Sciatic nerve (tissue), 2 donors: ENCODE results near the gene UST. TPM values are rescaled to one million over a fixed set of nuclear protein-coding genes. Genes with fewer than 3 reads are reported as not detected.
A peak's percentile ranks its signal among the peaks of the same experiment; 100 is the strongest.
"Not testable (repeated sequence)": the region's sequence is repeated elsewhere in the genome, so short reads cannot be mapped to it uniquely, and the experiment has no call there.

Source experiments
- ATAC-seq: fragments of 200-7000 bp; cut with Tn5 transposase; one replicate; pipeline ENCODE4 v1.9.1; 2020; ENCODE audit warnings: mild to moderate bottlenecking, moderate library complexity
- DNase-seq: peaks from one replicate; pipeline ENCODE4 v3.0.0-alpha.2; 2020; ENCODE audit warnings: low spot score
- intact Hi-C: fragments of 100-400 bp; cut with DNase I; formaldehyde crosslinking; loops from one replicate; pipeline ENCODE4 v1.14.2; 2022
- total RNA-seq: library from RNA; stranded (reverse); fragmentation: NEBNext Ultra II Directional; extraction: Animal tissue kit (Norgen Biotek cat#: 25700); gene quantifications from one replicate; pipeline ENCODE4 v1.2.1, GENCODE V29; 2021
- donor health status: DM: no; HTN: no; CAD: no.
- donor health status: DM: no; HTN: no; CAD: no.

The UST gene
- total RNA-seq, 1 donor from 2014 or later = 33.1 TPM

- intact Hi-C loops = no loop called here
- DNase-seq (no peak), ATAC-seq (no peak)
Observed at GRCh38 chr6:148724428-148724827, 22.4 kb upstream of the UST start.

GRCh38 chr6:148727104-148727503, 19.7 kb upstream of the UST start:
- intact Hi-C loops = no loop called here
- ATAC-seq (no peak), DNase-seq (no peak)

- ATAC-seq = no peak
- intact Hi-C loops = no loop called here
- no peak for DNase-seq
Observed at GRCh38 chr6:148735989-148736388, 10.8 kb upstream of the UST start.

- intact Hi-C loops = no loop called here
Observed at GRCh38 chr6:148736774-148737412, 9.9 kb upstream of the UST start.

GRCh38 chr6:148737806-148738205, 9.0 kb upstream of the UST start:
- no peak for DNase-seq
- ATAC-seq = peak; percentile 9
- intact Hi-C loops = no loop called here

More at GRCh38 chr6:148736774-148737412, 9.9 kb upstream of the UST start:
- ATAC-seq (no peak), DNase-seq (no peak)

- no peak for DNase-seq
- intact Hi-C loops = no loop called here
- ATAC-seq = peak; percentile 20
Observed at GRCh38 chr6:148738946-148739821, 7.6 kb upstream of the UST start.

- peak; percentile 16 for ATAC-seq
- DNase-seq = no peak
- intact Hi-C loops = loop anchor here (10.0 kb wide), 1 partner anchor 205 kb away; no protein-coding TSS in a partner anchor
Observed at GRCh38 chr6:148739822-148740128, 7.1 kb upstream of the UST start.

GRCh38 chr6:148743476-148743875, 3.4 kb upstream of the UST start:
- ATAC-seq = no peak
- intact Hi-C loops = loop anchor here (10.0 kb wide), 1 partner anchor 201 kb away; no protein-coding TSS in a partner anchor
- no peak for DNase-seq

GRCh38 chr6:148745926-148746325, 904 bp upstream of the UST start:
- DNase-seq (no peak), ATAC-seq (no peak)
- intact Hi-C loops = loop anchor here (10.0 kb wide), 1 partner anchor 199 kb away; no protein-coding TSS in a partner anchor

- DNase-seq = peak; percentile 80
Observed at GRCh38 chr6:148747145-148747470, 278 bp downstream of the UST start.

GRCh38 chr6:148747471-148748165, 788 bp downstream of the UST start:
- DNase-seq (peak; percentile 75), ATAC-seq (peak; percentile 49)
- intact Hi-C loops = loop anchor here (10.0 kb wide), 1 partner anchor 197 kb away; no protein-coding TSS in a partner anchor

More at GRCh38 chr6:148747145-148747470, 278 bp downstream of the UST start:
- ATAC-seq = peak; percentile 3
- intact Hi-C loops = loop anchor here (10.0 kb wide), 1 partner anchor 198 kb away; no protein-coding TSS in a partner anchor

GRCh38 chr6:148749674-148750073, 2.8 kb downstream of the UST start:
- intact Hi-C loops = loop anchor here (10.0 kb wide), 1 partner anchor 195 kb away; no protein-coding TSS in a partner anchor
- ATAC-seq (no peak), DNase-seq (no peak)

GRCh38 chr6:148750838-148751792, 4.3 kb downstream of the UST start:
- ATAC-seq = no peak
- intact Hi-C loops = no loop called here
- no peak for DNase-seq

- DNase-seq (no peak), ATAC-seq (no peak)
- intact Hi-C loops = no loop called here
Observed at GRCh38 chr6:148751793-148752170, 5.0 kb downstream of the UST start.

GRCh38 chr6:148755379-148755778, 8.5 kb downstream of the UST start:
- ATAC-seq, DNase-seq, intact Hi-C loops: not testable (repeated sequence)

- intact Hi-C loops = no loop called here
- DNase-seq (no peak), ATAC-seq (no peak)
Observed at GRCh38 chr6:148757944-148758480, 11.2 kb downstream of the UST start.

- no peak for DNase-seq
- intact Hi-C loops = no loop called here
- peak; percentile 27 for ATAC-seq
Observed at GRCh38 chr6:148758492-148758891, 11.7 kb downstream of the UST start.

- intact Hi-C loops = no loop called here
- ATAC-seq = no peak
- DNase-seq = no peak
Observed at GRCh38 chr6:148760258-148760534, 13.4 kb downstream of the UST start.
